IMR-90 (cell line): ENCODE results near the gene IL12A. TPM values are rescaled to one million over a fixed set of nuclear protein-coding genes. Genes with fewer than 3 reads are reported as not detected.

Source experiments
- ATAC-seq: fragments of 200-7000 bp; cut with Tn5 transposase; 2 replicates; pipeline ENCODE4 v1.9.1; 2020; ENCODE audit warnings: low read depth, mild to moderate bottlenecking, moderate library complexity
- BruUV-seq: library from RNA; stranded (reverse); fragments of 400-500 nt; replicated peaks from 2 replicates; lab custom pipeline; 2021; lab: Mats Ljungman, UMichigan
- CTCF ChIA-PET: fragments of 300-600 bp; formaldehyde crosslinking; extraction: SDS; loops from one replicate; lab custom pipeline; 2021; ENCODE audit warnings: antibody characterized with exemption; lab: Yijun Ruan, JAX
- POLR2A ChIA-PET: fragments of 300-600 bp; sonication (Branson Sonifier 250); formaldehyde crosslinking; loops from one replicate; lab custom pipeline; 2022; ENCODE audit warnings: antibody characterized with exemption; ENCODE audit not compliant: unreplicated experiment; lab: Charles Lee
- DNase-seq: peaks from one replicate; pipeline ENCODE4 v3.0.0; 2013
- H2AFZ ChIP-seq: replicated peaks from 2 replicates; pipeline ENCODE3; 2013; ENCODE audit warnings: low read length, mild to moderate bottlenecking; ENCODE audit not compliant: poor library complexity
- H2AK5ac ChIP-seq: 2 replicates; pipeline ENCODE4 v1.6.1; 2013; ENCODE audit warnings: low read depth, low read length, inconsistent platforms
- H2AK9ac ChIP-seq: replicated peaks from 2 replicates; pipeline ENCODE3; 2013; ENCODE audit warnings: mild to moderate bottlenecking, low read depth, low read length, moderate library complexity; ENCODE audit not compliant: poor library complexity
- H2BK120ac ChIP-seq: 2 replicates; pipeline ENCODE4 v1.6.1; 2013; ENCODE audit warnings: low read depth, low read length, inconsistent platforms
- H2BK15ac ChIP-seq: 3 replicates; pipeline ENCODE4 v1.6.1; 2013; ENCODE audit warnings: low read depth, low read length, inconsistent platforms
- H2BK20ac ChIP-seq: 2 replicates; pipeline ENCODE4 v1.6.1; 2013; ENCODE audit warnings: low read depth, mild to moderate bottlenecking, inconsistent platforms, low read length, moderate library complexity
- H2BK5ac ChIP-seq: 2 replicates; pipeline ENCODE4 v1.6.1; 2013; ENCODE audit warnings: mild to moderate bottlenecking, low read depth, low read length, inconsistent platforms; ENCODE audit not compliant: poor library complexity, severe bottlenecking
- H3K14ac ChIP-seq: replicated peaks from 2 replicates; pipeline ENCODE4 v1.6.1; 2013; ENCODE audit warnings: low read depth, low read length, inconsistent platforms
- H3K18ac ChIP-seq: 2 replicates; pipeline ENCODE4 v1.6.1; 2013; ENCODE audit warnings: low read depth, low read length, control low read depth
- H3K23ac ChIP-seq: 2 replicates; pipeline ENCODE4 v1.6.1; 2013; ENCODE audit warnings: low read depth, low read length, inconsistent platforms
- H3K27ac ChIP-seq: 2 replicates; pipeline ENCODE4 v1.5.1; 2013; ENCODE audit warnings: mild to moderate bottlenecking, control low read depth, low read length; ENCODE audit not compliant: insufficient read depth
- H3K27me3 ChIP-seq: 2 replicates; pipeline ENCODE4 v1.6.1; 2013; ENCODE audit warnings: low read length; ENCODE audit not compliant: control insufficient read depth, insufficient read depth
- H3K36me3 ChIP-seq: 2 replicates; pipeline ENCODE4 v1.6.1; 2013; ENCODE audit warnings: low read length, mixed read lengths; ENCODE audit not compliant: control insufficient read depth, insufficient read depth
- H3K4ac ChIP-seq: 2 replicates; pipeline ENCODE4 v1.6.1; 2013; ENCODE audit warnings: low read depth, low read length, inconsistent platforms
- H3K4me1 ChIP-seq: 2 replicates; pipeline ENCODE4 v1.6.1; 2013; ENCODE audit warnings: low read length, mixed read lengths; ENCODE audit not compliant: control insufficient read depth, insufficient read depth
- H3K4me2 ChIP-seq: 2 replicates; pipeline ENCODE4 v1.6.1; 2013; ENCODE audit warnings: low read depth, mild to moderate bottlenecking, control low read depth, low read length, moderate library complexity
- H3K4me3 ChIP-seq: 2 replicates; pipeline ENCODE4 v1.5.1; 2013; ENCODE audit warnings: low read depth, mild to moderate bottlenecking, control low read depth, low read length, moderate library complexity; ENCODE audit not compliant: insufficient read depth
- H3K56ac ChIP-seq: 2 replicates; pipeline ENCODE4 v1.6.1; 2013; ENCODE audit warnings: low read length, inconsistent platforms; ENCODE audit not compliant: insufficient read depth; ENCODE audit errors: extremely low read depth
- H3K79me1 ChIP-seq, 2 experiments: 2 replicates each; pipeline ENCODE4 v1.6.1; 2013; ENCODE audit warnings: low read length in 2 of 2, inconsistent platforms in 1 of 2, low read depth in 1 of 2
- H3K9ac ChIP-seq: 2 replicates; pipeline ENCODE4 v1.6.1; 2013; ENCODE audit warnings: low read depth, low read length, control low read depth
- H3K9me1 ChIP-seq: 2 replicates; pipeline ENCODE4 v1.6.1; 2013; ENCODE audit warnings: low read length, inconsistent platforms; ENCODE audit not compliant: insufficient read depth
- H3K9me3 ChIP-seq: 2 replicates; pipeline ENCODE4 v1.6.1; 2013; ENCODE audit warnings: low read length; ENCODE audit not compliant: control insufficient read depth, insufficient read depth
- H4K20me1 ChIP-seq: 2 replicates; pipeline ENCODE4 v1.6.1; 2013; ENCODE audit warnings: low read length, inconsistent platforms; ENCODE audit not compliant: insufficient read depth
- H4K5ac ChIP-seq: 2 replicates; pipeline ENCODE4 v1.6.1; 2013; ENCODE audit warnings: mild to moderate bottlenecking, low read depth, low read length, control low read depth
- H4K8ac ChIP-seq, 2 experiments: 2 replicates each; pipeline ENCODE4 v1.6.1; 2013; ENCODE audit warnings: low read depth in 2 of 2, low read length in 2 of 2, control low read depth in 1 of 2, inconsistent platforms in 1 of 2
- H4K91ac ChIP-seq: 2 replicates; pipeline ENCODE4 v1.6.1; 2013; ENCODE audit warnings: low read depth, low read length, inconsistent platforms; ENCODE audit not compliant: insufficient read depth
- BHLHE40 ChIP-seq: fragments of 150-350 bp; IDR thresholded peaks from 2 replicates; pipeline ENCODE4 v1.6.1; 2016; ENCODE audit warnings: mild to moderate bottlenecking, low read depth, low read length
- CEBPB ChIP-seq: IDR thresholded peaks from 2 replicates; pipeline ENCODE4 v1.6.1; 2012; ENCODE audit warnings: low read depth, low read length, improper control_type of control experiment
- FOS ChIP-seq: fragments of 150-350 bp; IDR thresholded peaks from 2 replicates; pipeline ENCODE4 v1.6.1; 2016; ENCODE audit warnings: low read depth, low read length
- MAFK ChIP-seq: IDR thresholded peaks from 2 replicates; pipeline ENCODE4 v1.6.1; 2012; ENCODE audit warnings: low read depth, low read length, improper control_type of control experiment
- MAZ ChIP-seq: IDR thresholded peaks from 2 replicates; pipeline ENCODE4 v1.6.1; 2012; ENCODE audit warnings: low read depth, mild to moderate bottlenecking, low read length, improper control_type of control experiment, moderate library complexity, borderline replicate concordance
- NFE2L2 ChIP-seq: fragments of 150-350 bp; IDR thresholded peaks from 2 replicates; pipeline ENCODE4 v1.6.1; 2016; ENCODE audit warnings: low read depth, mild to moderate bottlenecking, low read length
- POLR2A ChIP-seq: IDR thresholded peaks from 2 replicates; pipeline ENCODE4 v1.6.1; 2012; ENCODE audit warnings: mild to moderate bottlenecking, low read depth, low read length
- RAD21 ChIP-seq: IDR thresholded peaks from 2 replicates; pipeline ENCODE4 v1.6.1; 2012; ENCODE audit warnings: low read length, improper control_type of control experiment
- RCOR1 ChIP-seq: IDR thresholded peaks from 2 replicates; pipeline ENCODE4 v1.6.1; 2012; ENCODE audit warnings: mild to moderate bottlenecking, low read length, improper control_type of control experiment; ENCODE audit not compliant: insufficient replicate concordance
- RFX5 ChIP-seq: IDR thresholded peaks from 2 replicates; pipeline ENCODE4 v1.8.0; 2012; ENCODE audit warnings: low read depth, mild to moderate bottlenecking, low read length, moderate library complexity
- SMC3 ChIP-seq: fragments of 150-350 bp; IDR thresholded peaks from 2 replicates; pipeline ENCODE4 v1.6.1; 2016; ENCODE audit warnings: low read depth, mild to moderate bottlenecking, antibody characterized with exemption, low read length, moderate library complexity
- WGBS, 2 experiments: methylation state at CpG; one replicate each; pipeline versions ENCODE4 v1.1.5 to v1.1.7; 2013; ENCODE audit warnings: missing lambda C conversion rate in 2 of 2; ENCODE audit not compliant: insufficient read length in 1 of 2; ENCODE audit errors: extremely low coverage in 2 of 2; 5-methylcytosine and 5-hydroxymethylcytosine counted together
- dilution Hi-C: fragments of 300-500 bp; cut with HindIII; formaldehyde crosslinking; loops from one replicate; pipeline ENCODE4 v1.14.3; 2018; ENCODE audit warnings: low sequenced_read_pairs; ENCODE audit not compliant: unreplicated experiment
- in situ Hi-C: fragments of 300-500 bp; cut with MboI; formaldehyde crosslinking; loops from 3 replicates; pipeline ENCODE4 v1.14.3; 2019; ENCODE audit warnings: low sequenced_read_pairs, inconsistent platforms, mixed read lengths
- intact Hi-C: fragments of 100-400 bp; cut with micrococcal nuclease; formaldehyde crosslinking; loops from 2 replicates; pipeline ENCODE4 v1.10.0; 2022
- polyA plus RNA-seq, 3 experiments: library from polyadenylated mRNA; depleted of rRNA; stranded (reverse); fragments of >200 nt; gene quantifications; 2 replicates each; pipeline ENCODE4 v1.2.3, GENCODE V29; 2012; ENCODE audit warnings: low replicate concordance in 1 of 3
- total RNA-seq: library from RNA; depleted of rRNA; stranded (reverse); fragments of >200 nt; gene quantifications from 2 replicates; pipeline ENCODE4 v1.2.3, GENCODE V29; 2012
- TF ChIP-seq, protein P1 (sequence below): conservative IDR thresholded peaks from 2 replicates; pipeline ENCODE4 v1.5.1; 2012; ENCODE audit warnings: mild to moderate bottlenecking, low read depth, low read length, improper control_type of control experiment
- TF ChIP-seq, protein P2 (sequence below): fragments of 150-350 bp; IDR thresholded peaks from 2 replicates; pipeline ENCODE4 v1.6.1; 2017; ENCODE audit warnings: mild to moderate bottlenecking, antibody characterized with exemption, low read length, low read depth

IL12A gene
- total and polyA plus RNA-seq, 2 of the 4 experiments (the other 2 are of a cell fraction): 0.90 to 2.9 TPM

DNA sequence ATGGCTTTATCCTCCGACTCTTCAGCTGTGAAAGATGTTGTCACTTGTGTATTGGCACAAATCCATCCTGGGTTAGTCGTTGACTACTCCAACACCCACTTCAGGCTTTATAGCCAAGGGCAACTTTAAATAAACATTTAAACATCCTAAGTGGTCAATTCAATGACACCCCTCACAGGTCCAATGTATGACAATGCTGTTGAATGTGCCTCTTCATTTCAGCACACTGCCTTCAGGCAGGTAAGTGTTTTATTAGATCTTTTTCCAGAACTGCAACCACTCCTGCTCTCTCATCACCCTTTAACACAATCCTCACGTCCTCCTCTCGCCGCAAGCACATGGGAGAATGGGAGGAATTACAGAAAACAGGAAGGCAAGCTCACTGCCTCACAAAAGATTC, 30.3 kb downstream of the IL12A start:
- Histone ChIP-seq H4K5ac (no peak overlapping the region), H3K4me1 (peaks cover 4% of the 10 kb centered on the region; the same call in 1 of the 2 replicates), H3K4me3 (no peak overlapping the region), H2BK120ac (no peak overlapping the region), H3K56ac (no peak overlapping the region), H3K27ac (no peak overlapping the region), H2BK15ac (peak overlapping the region; percentile 15; the same call in 2 of the 3 replicates), H3K14ac (no peak overlapping the region), H3K9ac (no peak overlapping the region), H3K4ac (no peak overlapping the region), H2AK9ac (no peak overlapping the region), H2BK20ac (no peak overlapping the region), H3K4me2 (no peak overlapping the region), H3K27me3 (no peaks in the 10 kb centered on the region), H2AFZ (no peak overlapping the region), H3K9me3 (no peaks in the 10 kb centered on the region), H3K9me1 (0 out of 2 replicates have a peak, but pooled peaks cover 3% of the 10 kb centered on the region), H3K36me3 (no peaks in the 10 kb centered on the region), H4K20me1 (no peaks in the 10 kb centered on the region), H2AK5ac (peak overlapping the region; percentile 24; the same call in 1 of the 2 replicates), H2BK5ac (no peak overlapping the region), H3K23ac (no peak overlapping the region; the same call in 1 of the 2 replicates), H3K79me1 (no peaks in the 10 kb centered on the region), H4K8ac (no peak overlapping the region), H4K91ac (no peak overlapping the region), H3K18ac (no peak overlapping the region)
- CTCF ChIA-PET: no interaction called here
- DNase-seq: no peak
- dilution Hi-C loops (no loop called here), intact Hi-C loops (loop anchor here (1.0 kb wide), 1 partner anchor 37 kb away; no protein-coding TSS in a partner anchor), in situ Hi-C loops (loop anchor here (25.0 kb wide), 1 partner anchor 757 kb away; no protein-coding TSS in a partner anchor)
- ATAC-seq: no peak
- POLR2A ChIA-PET: no interaction called here
- 38% methylated on average over 2 of the region's 5 CpGs; no CpG with 5 or more reads in 1 of the 2 experiments for WGBS, 2 experiments
- BruUV-seq: no TSS peak
- TF ChIP-seq NFE2L2: no peak
- TF ChIP-seq SMC3: no peak
- no peak for TF ChIP-seq RCOR1
- TF ChIP-seq, protein P1, sequence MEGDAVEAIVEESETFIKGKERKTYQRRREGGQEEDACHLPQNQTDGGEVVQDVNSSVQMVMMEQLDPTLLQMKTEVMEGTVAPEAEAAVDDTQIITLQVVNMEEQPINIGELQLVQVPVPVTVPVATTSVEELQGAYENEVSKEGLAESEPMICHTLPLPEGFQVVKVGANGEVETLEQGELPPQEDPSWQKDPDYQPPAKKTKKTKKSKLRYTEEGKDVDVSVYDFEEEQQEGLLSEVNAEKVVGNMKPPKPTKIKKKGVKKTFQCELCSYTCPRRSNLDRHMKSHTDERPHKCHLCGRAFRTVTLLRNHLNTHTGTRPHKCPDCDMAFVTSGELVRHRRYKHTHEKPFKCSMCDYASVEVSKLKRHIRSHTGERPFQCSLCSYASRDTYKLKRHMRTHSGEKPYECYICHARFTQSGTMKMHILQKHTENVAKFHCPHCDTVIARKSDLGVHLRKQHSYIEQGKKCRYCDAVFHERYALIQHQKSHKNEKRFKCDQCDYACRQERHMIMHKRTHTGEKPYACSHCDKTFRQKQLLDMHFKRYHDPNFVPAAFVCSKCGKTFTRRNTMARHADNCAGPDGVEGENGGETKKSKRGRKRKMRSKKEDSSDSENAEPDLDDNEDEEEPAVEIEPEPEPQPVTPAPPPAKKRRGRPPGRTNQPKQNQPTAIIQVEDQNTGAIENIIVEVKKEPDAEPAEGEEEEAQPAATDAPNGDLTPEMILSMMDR: no peak
- TF ChIP-seq POLR2A: no peak
- TF ChIP-seq, protein P2, sequence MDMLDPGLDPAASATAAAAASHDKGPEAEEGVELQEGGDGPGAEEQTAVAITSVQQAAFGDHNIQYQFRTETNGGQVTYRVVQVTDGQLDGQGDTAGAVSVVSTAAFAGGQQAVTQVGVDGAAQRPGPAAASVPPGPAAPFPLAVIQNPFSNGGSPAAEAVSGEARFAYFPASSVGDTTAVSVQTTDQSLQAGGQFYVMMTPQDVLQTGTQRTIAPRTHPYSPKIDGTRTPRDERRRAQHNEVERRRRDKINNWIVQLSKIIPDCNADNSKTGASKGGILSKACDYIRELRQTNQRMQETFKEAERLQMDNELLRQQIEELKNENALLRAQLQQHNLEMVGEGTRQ: no peak
- TF ChIP-seq RAD21: no peak
- no peak for TF ChIP-seq FOS
- TF ChIP-seq MAZ: no peak
- TF ChIP-seq RFX5: no peak
- no peak for TF ChIP-seq MAFK
- no peak for TF ChIP-seq CEBPB
- no peak for TF ChIP-seq BHLHE40
